ENCODE measurements around the gene ZNF652. TPM values are rescaled to one million over a fixed set of nuclear protein-coding genes. Genes with fewer than 3 reads are reported as not detected.

ZNF652 gene
- total and polyA plus RNA-seq, 2 of the 4 experiments (the other 2 are of a cell fraction), result 3.6 to 8.8 TPM

- Histone ChIP-seq H3K18ac (ENCODE audit: low read depth, low read length) (0 out of 2 replicates have a peak overlapping the region, but pooled peaks have one; percentile 49), H2AFZ (replicated peaks; ENCODE audit: low read length, poor library complexity) (no peak overlapping the region), H2AK5ac (ENCODE audit: low read depth, low read length) (no peak overlapping the region; the same call in 1 of the 2 replicates), H2BK5ac (ENCODE audit: low read depth, low read length, poor library complexity, severe bottlenecking) (no peak overlapping the region), H3K9ac (ENCODE audit: low read depth, low read length) (no peak overlapping the region), H2AK9ac (replicated peaks; ENCODE audit: low read depth, low read length, poor library complexity) (no peak overlapping the region), H3K56ac (ENCODE audit: extremely low read depth, insufficient read depth, low read length) (no peak overlapping the region), H2BK20ac (ENCODE audit: low read depth, low read length) (no peak overlapping the region; the same call in 1 of the 2 replicates), H4K5ac (ENCODE audit: low read depth, low read length) (no peak overlapping the region), H2BK15ac (ENCODE audit: low read depth, low read length) (no peak overlapping the region), H3K9me3 (ENCODE audit: control insufficient read depth, insufficient read depth, low read length) (no peaks in the 10 kb centered on the region), H3K27ac (ENCODE audit: insufficient read depth, low read length) (no peak overlapping the region), H3K36me3 (ENCODE audit: control insufficient read depth, insufficient read depth, low read length) (no peaks in the 10 kb centered on the region), H3K4ac (ENCODE audit: low read depth, low read length) (peak overlapping the region; percentile 33; the same call in 1 of the 2 replicates), H3K9me1 (ENCODE audit: insufficient read depth, low read length) (peaks cover 12% of the 10 kb centered on the region), H3K4me1 (ENCODE audit: control insufficient read depth, insufficient read depth, low read length) (peaks cover 16% of the 10 kb centered on the region), H3K23ac (ENCODE audit: low read depth, low read length) (no peak overlapping the region), H3K4me3 (ENCODE audit: insufficient read depth, low read depth, low read length) (no peak overlapping the region), H4K20me1 (ENCODE audit: insufficient read depth, low read length) (peaks cover 70% of the 10 kb centered on the region), H4K91ac (ENCODE audit: insufficient read depth, low read depth, low read length) (peak overlapping the region; percentile 39; the same call in 1 of the 2 replicates), H3K79me1 (ENCODE audit: low read depth in 1 of 2, low read length in 2 of 2) (peaks cover 31 to 78% of the 10 kb centered on the region in 2 experiments), H3K14ac (replicated peaks; ENCODE audit: low read depth, low read length) (no peak overlapping the region; the same call in 1 of the 2 replicates), H4K8ac (ENCODE audit: low read depth in 2 of 2, low read length in 2 of 2) (peak overlapping the region in 1 of 2 experiments; percentile 42; a peak in 1 of 4 replicates), H2BK120ac (ENCODE audit: low read depth, low read length) (no peak overlapping the region), H3K4me2 (ENCODE audit: low read depth, low read length) (no peak overlapping the region), H3K27me3 (ENCODE audit: control insufficient read depth, insufficient read depth, low read length) (no peaks in the 10 kb centered on the region)
- TF ChIP-seq, protein P1, sequence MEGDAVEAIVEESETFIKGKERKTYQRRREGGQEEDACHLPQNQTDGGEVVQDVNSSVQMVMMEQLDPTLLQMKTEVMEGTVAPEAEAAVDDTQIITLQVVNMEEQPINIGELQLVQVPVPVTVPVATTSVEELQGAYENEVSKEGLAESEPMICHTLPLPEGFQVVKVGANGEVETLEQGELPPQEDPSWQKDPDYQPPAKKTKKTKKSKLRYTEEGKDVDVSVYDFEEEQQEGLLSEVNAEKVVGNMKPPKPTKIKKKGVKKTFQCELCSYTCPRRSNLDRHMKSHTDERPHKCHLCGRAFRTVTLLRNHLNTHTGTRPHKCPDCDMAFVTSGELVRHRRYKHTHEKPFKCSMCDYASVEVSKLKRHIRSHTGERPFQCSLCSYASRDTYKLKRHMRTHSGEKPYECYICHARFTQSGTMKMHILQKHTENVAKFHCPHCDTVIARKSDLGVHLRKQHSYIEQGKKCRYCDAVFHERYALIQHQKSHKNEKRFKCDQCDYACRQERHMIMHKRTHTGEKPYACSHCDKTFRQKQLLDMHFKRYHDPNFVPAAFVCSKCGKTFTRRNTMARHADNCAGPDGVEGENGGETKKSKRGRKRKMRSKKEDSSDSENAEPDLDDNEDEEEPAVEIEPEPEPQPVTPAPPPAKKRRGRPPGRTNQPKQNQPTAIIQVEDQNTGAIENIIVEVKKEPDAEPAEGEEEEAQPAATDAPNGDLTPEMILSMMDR (conservative IDR thresholded peaks at IDR 0.05; ENCODE audit: low read depth, low read length), result no peak
- no peak for TF ChIP-seq MAZ (IDR thresholded peaks at IDR 0.05; ENCODE audit: borderline replicate concordance, low read depth, low read length)
- no peak for TF ChIP-seq BHLHE40 (IDR thresholded peaks at IDR 0.05; ENCODE audit: low read depth, low read length)
- TF ChIP-seq SMC3 (IDR thresholded peaks at IDR 0.05; ENCODE audit: low read depth, low read length), result no peak
- no peak for TF ChIP-seq MAFK (IDR thresholded peaks at IDR 0.05; ENCODE audit: low read depth, low read length)
- no peak for TF ChIP-seq CEBPB (IDR thresholded peaks at IDR 0.05; ENCODE audit: low read depth, low read length)
- no peak for TF ChIP-seq MXI1 (IDR thresholded peaks at IDR 0.05; ENCODE audit: borderline replicate concordance, low read depth, low read length)
- no peak for TF ChIP-seq CHD1 (IDR thresholded peaks at IDR 0.05; ENCODE audit: low read depth, low read length)
- TF ChIP-seq, protein P2, sequence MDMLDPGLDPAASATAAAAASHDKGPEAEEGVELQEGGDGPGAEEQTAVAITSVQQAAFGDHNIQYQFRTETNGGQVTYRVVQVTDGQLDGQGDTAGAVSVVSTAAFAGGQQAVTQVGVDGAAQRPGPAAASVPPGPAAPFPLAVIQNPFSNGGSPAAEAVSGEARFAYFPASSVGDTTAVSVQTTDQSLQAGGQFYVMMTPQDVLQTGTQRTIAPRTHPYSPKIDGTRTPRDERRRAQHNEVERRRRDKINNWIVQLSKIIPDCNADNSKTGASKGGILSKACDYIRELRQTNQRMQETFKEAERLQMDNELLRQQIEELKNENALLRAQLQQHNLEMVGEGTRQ (IDR thresholded peaks at IDR 0.05; ENCODE audit: low read depth, low read length), result no peak
- TF ChIP-seq, protein P3, sequence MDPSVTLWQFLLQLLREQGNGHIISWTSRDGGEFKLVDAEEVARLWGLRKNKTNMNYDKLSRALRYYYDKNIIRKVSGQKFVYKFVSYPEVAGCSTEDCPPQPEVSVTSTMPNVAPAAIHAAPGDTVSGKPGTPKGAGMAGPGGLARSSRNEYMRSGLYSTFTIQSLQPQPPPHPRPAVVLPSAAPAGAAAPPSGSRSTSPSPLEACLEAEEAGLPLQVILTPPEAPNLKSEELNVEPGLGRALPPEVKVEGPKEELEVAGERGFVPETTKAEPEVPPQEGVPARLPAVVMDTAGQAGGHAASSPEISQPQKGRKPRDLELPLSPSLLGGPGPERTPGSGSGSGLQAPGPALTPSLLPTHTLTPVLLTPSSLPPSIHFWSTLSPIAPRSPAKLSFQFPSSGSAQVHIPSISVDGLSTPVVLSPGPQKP (IDR thresholded peaks at IDR 0.05; ENCODE audit: borderline replicate concordance, low read depth, low read length), result no peak
- TF ChIP-seq RAD21 (IDR thresholded peaks at IDR 0.05; ENCODE audit: low read length), result no peak
- TF ChIP-seq RCOR1 (IDR thresholded peaks at IDR 0.05; ENCODE audit: insufficient replicate concordance, low read length), result no peak
- TF ChIP-seq FOS (IDR thresholded peaks at IDR 0.05; ENCODE audit: low read depth, low read length), result no peak
- TF ChIP-seq RFX5 (IDR thresholded peaks at IDR 0.05; ENCODE audit: low read depth, low read length), result no peak
- TF ChIP-seq NFE2L2 (IDR thresholded peaks at IDR 0.05; ENCODE audit: low read depth, low read length), result no peak
- no peak for TF ChIP-seq POLR2A (IDR thresholded peaks at IDR 0.05; ENCODE audit: low read depth, low read length)
- ChIA-PET CTCF (no interaction called here), POLR2A (ENCODE audit: unreplicated experiment) (no interaction called here)
- no CpG with 5 or more reads among the region's 4 CpGs for WGBS, 2 experiments (ENCODE audit: extremely low coverage in 2 of 2, insufficient read length in 1 of 2)
- dilution Hi-C loops (cut with HindIII; ENCODE audit: low sequenced_read_pairs, unreplicated experiment) (no loop called here), intact Hi-C loops (cut with micrococcal nuclease) (no loop called here), in situ Hi-C loops (cut with MboI; ENCODE audit: low sequenced_read_pairs) (no loop called here)
- no TSS peak for BruUV-seq (replicated peaks)
- DNase-seq, result no peak
- ATAC-seq (ENCODE audit: low read depth), result no peak
These were observed 23.2 kb downstream of the ZNF652 start for GRCh38 chr17:49338883-49339282.

Measured in IMR-90 (cell line).